PC-9 (cell line): ENCODE data around the gene PRRC2B.

Source experiments
- EZH2 ChIP-seq: fragments of 200-600 bp; sonication (generic); IDR thresholded peaks from 2 replicates; pipeline ENCODE4 v1.8.0; 2017; ENCODE audit warnings: antibody characterized with exemption, low read depth
- TF ChIP-seq, protein P1 (sequence below): fragments of 200-600 bp; sonication (generic); conservative IDR thresholded peaks from 2 replicates; pipeline ENCODE4 v1.6.1; 2017; ENCODE audit warnings: mixed run types, antibody characterized with exemption, mild to moderate bottlenecking, moderate library complexity

- TF ChIP-seq, protein P1, sequence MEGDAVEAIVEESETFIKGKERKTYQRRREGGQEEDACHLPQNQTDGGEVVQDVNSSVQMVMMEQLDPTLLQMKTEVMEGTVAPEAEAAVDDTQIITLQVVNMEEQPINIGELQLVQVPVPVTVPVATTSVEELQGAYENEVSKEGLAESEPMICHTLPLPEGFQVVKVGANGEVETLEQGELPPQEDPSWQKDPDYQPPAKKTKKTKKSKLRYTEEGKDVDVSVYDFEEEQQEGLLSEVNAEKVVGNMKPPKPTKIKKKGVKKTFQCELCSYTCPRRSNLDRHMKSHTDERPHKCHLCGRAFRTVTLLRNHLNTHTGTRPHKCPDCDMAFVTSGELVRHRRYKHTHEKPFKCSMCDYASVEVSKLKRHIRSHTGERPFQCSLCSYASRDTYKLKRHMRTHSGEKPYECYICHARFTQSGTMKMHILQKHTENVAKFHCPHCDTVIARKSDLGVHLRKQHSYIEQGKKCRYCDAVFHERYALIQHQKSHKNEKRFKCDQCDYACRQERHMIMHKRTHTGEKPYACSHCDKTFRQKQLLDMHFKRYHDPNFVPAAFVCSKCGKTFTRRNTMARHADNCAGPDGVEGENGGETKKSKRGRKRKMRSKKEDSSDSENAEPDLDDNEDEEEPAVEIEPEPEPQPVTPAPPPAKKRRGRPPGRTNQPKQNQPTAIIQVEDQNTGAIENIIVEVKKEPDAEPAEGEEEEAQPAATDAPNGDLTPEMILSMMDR: no peak
- no peak for TF ChIP-seq EZH2
These were observed 98.2 kb downstream of the PRRC2B start for GRCh38 chr9:131492070-131492469.
